ENCODE results near the gene ITGA6.

DNA sequence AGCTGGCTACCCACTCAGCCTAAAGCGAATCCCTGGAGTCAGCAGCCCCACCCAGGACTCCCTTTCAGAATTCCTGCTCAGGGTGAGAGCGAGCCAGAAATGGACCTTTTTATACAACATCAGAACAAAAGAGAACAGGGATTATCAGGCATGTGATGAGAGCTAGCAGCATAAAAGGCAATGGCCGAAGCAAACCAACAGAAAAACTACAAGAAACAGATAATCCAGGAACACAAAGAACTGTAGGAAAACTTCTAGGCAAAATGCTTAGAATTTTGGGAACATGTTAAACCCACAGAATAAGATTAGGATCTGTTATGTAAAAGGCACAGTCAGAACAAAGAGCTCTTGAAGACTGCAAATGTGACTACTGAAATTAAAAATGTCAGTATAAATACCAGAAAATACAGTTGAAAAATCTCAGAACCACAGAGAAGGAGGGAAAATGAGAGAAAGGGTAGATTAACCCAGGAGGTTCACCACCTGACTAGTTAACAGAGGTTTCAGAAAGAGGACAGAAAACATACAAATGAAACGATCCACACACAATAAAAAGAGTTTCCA lies 31.3 kb downstream of the ITGA6 start:
- TF ChIP-seq POLR2A (IDR thresholded peaks at IDR 0.05; ENCODE audit: low read length) (no peak), USF2 (IDR thresholded peaks at IDR 0.05) (no peak), NFE2L2 (conservative IDR thresholded peaks at IDR 0.05; ENCODE audit: low read length) (no peak)
- TF ChIP-seq, protein P1, sequence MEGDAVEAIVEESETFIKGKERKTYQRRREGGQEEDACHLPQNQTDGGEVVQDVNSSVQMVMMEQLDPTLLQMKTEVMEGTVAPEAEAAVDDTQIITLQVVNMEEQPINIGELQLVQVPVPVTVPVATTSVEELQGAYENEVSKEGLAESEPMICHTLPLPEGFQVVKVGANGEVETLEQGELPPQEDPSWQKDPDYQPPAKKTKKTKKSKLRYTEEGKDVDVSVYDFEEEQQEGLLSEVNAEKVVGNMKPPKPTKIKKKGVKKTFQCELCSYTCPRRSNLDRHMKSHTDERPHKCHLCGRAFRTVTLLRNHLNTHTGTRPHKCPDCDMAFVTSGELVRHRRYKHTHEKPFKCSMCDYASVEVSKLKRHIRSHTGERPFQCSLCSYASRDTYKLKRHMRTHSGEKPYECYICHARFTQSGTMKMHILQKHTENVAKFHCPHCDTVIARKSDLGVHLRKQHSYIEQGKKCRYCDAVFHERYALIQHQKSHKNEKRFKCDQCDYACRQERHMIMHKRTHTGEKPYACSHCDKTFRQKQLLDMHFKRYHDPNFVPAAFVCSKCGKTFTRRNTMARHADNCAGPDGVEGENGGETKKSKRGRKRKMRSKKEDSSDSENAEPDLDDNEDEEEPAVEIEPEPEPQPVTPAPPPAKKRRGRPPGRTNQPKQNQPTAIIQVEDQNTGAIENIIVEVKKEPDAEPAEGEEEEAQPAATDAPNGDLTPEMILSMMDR (IDR thresholded peaks at IDR 0.05), result no peak

Data from A549 (cell line).